ENCODE data around the gene ARHGEF4.

DNA sequence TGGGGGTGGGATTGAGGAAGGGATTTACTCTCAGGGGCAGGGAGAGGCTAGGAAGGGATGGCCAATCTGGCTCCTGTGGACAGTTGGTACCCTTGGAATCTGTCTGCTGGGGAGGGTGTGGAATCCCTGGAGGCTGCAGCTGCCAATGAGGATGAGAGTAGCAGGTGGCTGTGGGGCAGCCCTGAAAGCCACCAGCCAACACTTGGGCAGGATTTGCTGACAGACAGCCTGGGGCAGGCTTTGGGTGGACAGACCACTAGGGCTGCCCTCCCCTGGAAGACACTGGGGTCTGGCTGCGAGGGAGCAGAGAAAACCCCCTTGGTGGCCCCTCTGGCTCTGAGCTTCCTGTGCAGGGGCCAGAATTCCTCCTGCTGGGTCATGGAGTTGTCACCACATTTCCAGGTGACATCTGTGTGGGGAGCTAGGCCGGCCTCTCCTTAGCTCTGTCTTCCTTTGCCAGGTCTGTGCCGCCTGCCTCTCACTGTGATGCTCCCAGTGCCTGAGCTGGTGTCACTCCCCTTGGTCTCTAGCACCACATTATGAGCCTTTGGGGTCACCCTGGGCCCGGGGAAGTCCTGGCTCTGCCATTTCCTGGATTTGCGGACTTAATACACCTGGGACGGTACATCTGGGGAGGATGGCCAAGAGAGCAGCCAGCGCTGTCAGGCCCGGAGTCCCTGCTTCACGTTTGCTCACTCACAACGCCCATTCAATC lies 13.4 kb upstream of the ARHGEF4 start:
- no peak for TF ChIP-seq POLR2A (IDR thresholded peaks at IDR 0.05; ENCODE audit: low read depth)
- TF ChIP-seq CTCF (IDR thresholded peaks at IDR 0.05): no peak
- no peak for TF ChIP-seq POLR2AphosphoS5 (IDR thresholded peaks at IDR 0.05)
- TF ChIP-seq EP300 (IDR thresholded peaks at IDR 0.05): no peak
